HepG2 (cell line): ENCODE measurements around the gene USP34. TPM values are rescaled to one million over a fixed set of nuclear protein-coding genes. Genes with fewer than 3 reads are reported as not detected.
A peak's percentile ranks its signal among the peaks of the same experiment; 100 is the strongest.

ENCODE experiments used
- ATF7 ChIP-seq, 2 experiments: fragments of 450-650 bp in 1 of 2; sonication (generic) in 1 of 2; formaldehyde crosslinking in 1 of 2; IDR thresholded peaks; 2 replicates each; pipeline versions ENCODE4 v1.4.0 to v1.6.1; 2016 to 2020; ENCODE audit warnings: antibody characterized with exemption in 1 of 2, mild to moderate bottlenecking in 1 of 2, missing genetic modification reagents in 1 of 2
- ATRX ChIP-seq: sonication (generic); formaldehyde crosslinking; IDR thresholded peaks from 2 replicates; pipeline ENCODE4 v1.4.0; 2020; ENCODE audit warnings: missing genetic modification reagents, borderline replicate concordance
- CBX2 ChIP-seq, 2 experiments: fragments of 200-600 bp in 1 of 2; sonication (generic); formaldehyde crosslinking in 1 of 2; IDR thresholded peaks; 2 replicates each; pipeline versions ENCODE4 v1.7.0 to v1.8.1; 2018 to 2022; ENCODE audit warnings: low read depth in 2 of 2, low read length in 1 of 2, mild to moderate bottlenecking in 1 of 2, missing genetic modification reagents in 1 of 2
- CBX5 ChIP-seq: sonication (generic); formaldehyde crosslinking; IDR thresholded peaks from 2 replicates; pipeline ENCODE4 v1.4.0; 2020; ENCODE audit warnings: missing genetic modification reagents, borderline replicate concordance
- DPF2 ChIP-seq: sonication (generic); formaldehyde crosslinking; IDR thresholded peaks from 2 replicates; pipeline ENCODE4 v1.4.0; 2020; ENCODE audit warnings: mild to moderate bottlenecking, low read depth, missing genetic modification reagents, borderline replicate concordance
- E2F1 ChIP-seq: sonication (generic); formaldehyde crosslinking; IDR thresholded peaks from 2 replicates; pipeline ENCODE4 v1.5.0; 2020; ENCODE audit warnings: missing genetic modification reagents
- ELK4 ChIP-seq: sonication (generic); formaldehyde crosslinking; IDR thresholded peaks from 2 replicates; pipeline ENCODE4 v1.9.0; 2021; ENCODE audit warnings: missing genetic modification reagents, borderline replicate concordance
- HIVEP1 ChIP-seq: sonication (generic); formaldehyde crosslinking; IDR thresholded peaks from 2 replicates; pipeline ENCODE4 v1.4.0; 2020; ENCODE audit warnings: mild to moderate bottlenecking, missing genetic modification reagents
- MIER3 ChIP-seq: IDR thresholded peaks from 2 replicates; pipeline ENCODE4 v1.6.1; 2016; ENCODE audit warnings: missing compliant biosample characterization, borderline replicate concordance
- RFX3 ChIP-seq: IDR thresholded peaks from 2 replicates; pipeline ENCODE4 v1.6.1; 2016; ENCODE audit warnings: missing biosample characterization, missing genetic modification reagents
- SRSF9 ChIP-seq: fragments of 200-400 bp; formaldehyde crosslinking; IDR thresholded peaks from 2 replicates; pipeline ENCODE4 v1.6.1; 2018; ENCODE audit warnings: borderline replicate concordance, mild to moderate bottlenecking, low read depth, low read length; ENCODE audit not compliant: insufficient read depth, poor library complexity, severe bottlenecking
- SSRP1 ChIP-seq: IDR thresholded peaks from 2 replicates; pipeline ENCODE4 v1.6.1; 2016; ENCODE audit warnings: control low read depth
- WIZ ChIP-seq: sonication (generic); formaldehyde crosslinking; IDR thresholded peaks from 2 replicates; pipeline ENCODE4 v1.5.1; 2020; ENCODE audit warnings: mild to moderate bottlenecking, missing genetic modification reagents
- YEATS2 ChIP-seq: sonication (generic); formaldehyde crosslinking; IDR thresholded peaks from 2 replicates; pipeline ENCODE4 v1.4.0; 2020; ENCODE audit warnings: missing genetic modification reagents, borderline replicate concordance
- ZNF12 ChIP-seq: sonication (generic); formaldehyde crosslinking; IDR thresholded peaks from 2 replicates; pipeline ENCODE4 v1.5.0; 2020; ENCODE audit warnings: missing genetic modification reagents
- ZNF230 ChIP-seq: sonication (generic); formaldehyde crosslinking; IDR thresholded peaks from 2 replicates; pipeline ENCODE4 v1.4.0; 2020; ENCODE audit warnings: mild to moderate bottlenecking, missing genetic modification reagents
- ZNF589 ChIP-seq: sonication (generic); formaldehyde crosslinking; conservative IDR thresholded peaks from 2 replicates; pipeline ENCODE4 v1.8.0; 2022; ENCODE audit warnings: mild to moderate bottlenecking, moderate library complexity, missing genetic modification reagents
- ZNF7 ChIP-seq: IDR thresholded peaks from 2 replicates; pipeline ENCODE4 v1.6.1; 2016; ENCODE audit warnings: missing biosample characterization, missing genetic modification reagents
- ZNF891 ChIP-seq: sonication (generic); formaldehyde crosslinking; IDR thresholded peaks from 2 replicates; pipeline ENCODE4 v1.5.0; 2020; ENCODE audit warnings: mild to moderate bottlenecking, missing genetic modification reagents
- polyA plus RNA-seq, 8 experiments: library from polyadenylated mRNA; depleted of rRNA in 3 of 8; stranded (reverse) in 7 of 8; unstranded in 1 of 8; fragments of >200 nt; fragmentation: Illumina TruSeq in 4 of 8; extraction: Trizol in 4 of 8; gene quantifications; 2 replicates each; pipeline versions ENCODE4 v1.2.1 to v1.2.3, GENCODE V29; 2011 to 2016; ENCODE audit warnings: low read depth in 4 of 8, missing spikeins in 1 of 8, mixed read lengths in 1 of 8; ENCODE audit not compliant: insufficient read depth in 1 of 8
- total RNA-seq, 5 experiments: library from RNA; depleted of rRNA; stranded (reverse); fragments of >200 nt; fragmentation: Illumina TruSeq; extraction: Trizol; gene quantifications; 2 replicates each; pipeline ENCODE4 v1.2.3, GENCODE V29; 2016; ENCODE audit warnings: low read depth in 1 of 5
- TF ChIP-seq, protein P1 (sequence below): IDR thresholded peaks from 2 replicates; pipeline ENCODE4 v1.6.1; 2016
- TF ChIP-seq, protein P2 (sequence below): sonication (generic); formaldehyde crosslinking; IDR thresholded peaks from 2 replicates; pipeline ENCODE4 v1.8.0; 2022; ENCODE audit warnings: missing genetic modification reagents, mild to moderate bottlenecking, moderate library complexity, borderline replicate concordance

Gene USP34
- total and polyA plus RNA-seq, 2 of the 13 experiments (the other 11 are each of a cell fraction or from before 2014, with no cell fraction given), result 99.2 to 100 TPM

DNA sequence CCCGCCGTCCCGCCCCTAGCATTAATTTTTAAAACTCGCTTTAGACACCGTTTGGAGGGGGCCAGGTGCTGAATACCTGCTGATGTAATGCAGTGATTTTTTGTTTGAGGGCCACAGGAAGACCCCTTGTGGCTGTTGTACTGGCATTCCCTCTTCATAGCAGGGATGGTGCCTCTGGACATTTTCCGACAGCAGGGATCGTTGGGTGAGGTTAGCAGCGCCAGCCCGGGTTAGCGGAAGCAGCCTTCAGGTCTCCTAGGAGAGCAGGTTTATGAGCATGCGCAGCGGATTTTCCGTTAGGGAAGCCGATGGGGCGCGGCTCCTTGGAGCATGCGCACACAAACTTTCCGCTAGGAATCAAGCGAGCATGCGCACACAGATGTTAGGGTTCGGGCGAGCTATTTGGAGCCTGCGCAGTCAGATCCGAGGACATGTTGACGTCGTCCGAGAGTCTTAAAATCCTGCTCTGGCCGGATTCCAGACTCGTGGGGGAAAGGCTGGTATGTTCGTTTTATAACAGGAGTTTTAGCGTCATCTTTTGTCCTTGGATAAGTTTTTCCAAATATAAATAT is 326.1 kb downstream of the USP34 start (continued):
- TF ChIP-seq ELK4 (CRISPR knock-in tag) (no peak), CBX2 (IDR thresholded peaks at IDR 0.05; ENCODE audit: low read depth, low read length) (no peak), CBX2 (CRISPR knock-in tag; IDR thresholded peaks at IDR 0.05; ENCODE audit: low read depth) (no peak), DPF2 (CRISPR knock-in tag) (no peak), ZNF12 (CRISPR knock-in tag) (no peak), ZNF7 (CRISPR knock-in tag) (no peak), ZNF589 (CRISPR knock-in tag) (no peak), ZNF891 (no peak), WIZ (CRISPR knock-in tag) (no peak), SSRP1 (CRISPR knock-in tag) (no peak), ZNF230 (no peak), ATRX (CRISPR knock-in tag) (no peak), E2F1 (CRISPR knock-in tag) (0 out of 2 replicates have a peak, but pooled peaks have one; percentile 40), MIER3 (CRISPR knock-in tag) (peak; percentile 41; the same call in 1 of the 2 replicates), CBX5 (CRISPR knock-in tag) (no peak), SRSF9 (no peak), RFX3 (CRISPR knock-in tag) (0 out of 2 replicates have a peak, but pooled peaks have one; percentile 25), ATF7 (IDR thresholded peaks at IDR 0.05) (no peak), ATF7 (CRISPR knock-in tag; IDR thresholded peaks at IDR 0.05) (no peak), YEATS2 (CRISPR knock-in tag) (peak; percentile 73; the same call in 1 of the 2 replicates), HIVEP1 (CRISPR knock-in tag) (peak; percentile 71; the same call in 1 of the 2 replicates)
- TF ChIP-seq, protein P1, sequence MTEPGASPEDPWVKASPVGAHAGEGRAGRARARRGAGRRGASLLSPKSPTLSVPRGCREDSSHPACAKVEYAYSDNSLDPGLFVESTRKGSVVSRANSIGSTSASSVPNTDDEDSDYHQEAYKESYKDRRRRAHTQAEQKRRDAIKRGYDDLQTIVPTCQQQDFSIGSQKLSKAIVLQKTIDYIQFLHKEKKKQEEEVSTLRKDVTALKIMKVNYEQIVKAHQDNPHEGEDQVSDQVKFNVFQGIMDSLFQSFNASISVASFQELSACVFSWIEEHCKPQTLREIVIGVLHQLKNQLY (CRISPR knock-in tag), result no peak
- TF ChIP-seq, protein P2, sequence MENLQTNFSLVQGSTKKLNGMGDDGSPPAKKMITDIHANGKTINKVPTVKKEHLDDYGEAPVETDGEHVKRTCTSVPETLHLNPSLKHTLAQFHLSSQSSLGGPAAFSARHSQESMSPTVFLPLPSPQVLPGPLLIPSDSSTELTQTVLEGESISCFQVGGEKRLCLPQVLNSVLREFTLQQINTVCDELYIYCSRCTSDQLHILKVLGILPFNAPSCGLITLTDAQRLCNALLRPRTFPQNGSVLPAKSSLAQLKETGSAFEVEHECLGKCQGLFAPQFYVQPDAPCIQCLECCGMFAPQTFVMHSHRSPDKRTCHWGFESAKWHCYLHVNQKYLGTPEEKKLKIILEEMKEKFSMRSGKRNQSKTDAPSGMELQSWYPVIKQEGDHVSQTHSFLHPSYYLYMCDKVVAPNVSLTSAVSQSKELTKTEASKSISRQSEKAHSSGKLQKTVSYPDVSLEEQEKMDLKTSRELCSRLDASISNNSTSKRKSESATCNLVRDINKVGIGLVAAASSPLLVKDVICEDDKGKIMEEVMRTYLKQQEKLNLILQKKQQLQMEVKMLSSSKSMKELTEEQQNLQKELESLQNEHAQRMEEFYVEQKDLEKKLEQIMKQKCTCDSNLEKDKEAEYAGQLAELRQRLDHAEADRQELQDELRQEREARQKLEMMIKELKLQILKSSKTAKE (CRISPR knock-in tag), result no peak
